GM19328 (cell line): ENCODE data around the gene SIDT2.
A peak's percentile ranks its signal among the peaks of the same experiment; 100 is the strongest.
"Not testable (repeated sequence)": the region's sequence is repeated elsewhere in the genome, so short reads cannot be mapped to it uniquely, and the experiment has no call there.

ENCODE experiments used
- ATAC-seq: cut with Tn5 transposase; IDR thresholded peaks from one replicate; pipeline ENCODE4 v1.9.1; 2021; ENCODE audit warnings: mild to moderate bottlenecking, moderate library complexity; ENCODE audit not compliant: unreplicated experiment

SIDT2 gene

GRCh38 chr11:117178210-117179034, at the start of gene SIDT2:
TSS of gene SIDT2 (plus strand) at chr11:117178743. CDS start at chr11:117179264, 521 bp downstream.
- ATAC-seq = peak; percentile 96

DNA sequence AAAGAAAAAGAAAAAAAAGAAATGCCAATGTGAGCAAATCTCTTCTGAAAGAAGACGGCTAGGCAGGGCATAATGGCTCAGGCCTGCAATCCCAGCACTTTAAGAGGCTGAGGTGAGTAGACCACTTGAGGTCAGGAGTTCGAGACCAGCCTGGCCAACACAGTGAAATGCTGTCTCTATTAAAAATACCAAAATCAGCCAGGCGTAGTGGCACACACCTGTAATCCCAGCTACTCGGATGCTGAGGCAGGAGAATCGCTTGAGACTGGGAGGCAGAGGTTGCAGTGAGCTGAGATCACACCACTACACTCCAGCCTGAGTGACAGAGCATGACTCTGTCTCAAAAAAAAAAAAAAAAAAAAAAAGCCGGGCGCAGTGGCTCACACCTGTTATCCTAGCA, 48.1 kb upstream of the SIDT2 start:
- not testable (repeated sequence) for ATAC-seq

DNA sequence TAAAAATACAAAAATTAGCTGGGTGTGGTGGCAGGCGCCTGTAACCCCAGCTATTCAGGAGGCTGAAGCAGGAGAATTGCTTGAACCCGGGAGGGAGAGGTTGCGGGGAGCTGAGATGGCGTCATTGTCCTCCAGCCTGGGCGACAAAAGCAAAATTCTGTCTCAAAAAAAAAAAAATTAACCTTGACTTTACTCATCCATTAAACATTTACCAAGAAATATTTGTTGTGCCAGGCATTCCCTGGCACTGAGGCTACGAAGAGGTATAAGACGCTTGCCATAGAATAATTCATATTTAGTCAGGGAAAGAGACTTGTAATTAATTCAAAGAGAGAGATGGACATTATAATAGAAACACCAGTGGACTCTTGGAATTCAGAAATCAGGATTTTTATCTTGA, 47.7 kb upstream of the SIDT2 start:
- ATAC-seq = no peak

DNA sequence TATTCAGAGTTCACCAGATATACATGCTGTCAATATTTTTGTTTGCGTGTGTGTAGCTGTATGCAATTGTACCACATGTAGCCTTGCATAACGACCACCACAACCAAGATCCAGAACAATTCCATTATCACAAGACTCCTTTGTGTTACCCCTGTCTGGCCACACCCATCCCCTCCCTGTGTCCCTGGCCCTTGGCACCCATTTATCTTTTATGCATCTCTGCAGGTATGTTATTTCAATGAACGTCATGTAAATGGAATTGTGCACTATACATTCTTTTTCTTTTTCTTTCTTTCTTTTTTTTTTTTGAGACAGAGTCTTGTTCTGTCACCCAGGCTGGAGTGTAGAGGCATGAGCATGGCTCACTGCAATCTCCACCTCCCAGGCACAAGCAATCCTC, 44.1 kb upstream of the SIDT2 start:
- no peak for ATAC-seq

- not testable (repeated sequence) for ATAC-seq
Measured at GRCh38 chr11:117134979-117135378, 43.6 kb upstream of the SIDT2 start.

GRCh38 chr11:117137223-117138086, 41.1 kb upstream of the SIDT2 start:
- ATAC-seq = not testable (repeated sequence)

DNA sequence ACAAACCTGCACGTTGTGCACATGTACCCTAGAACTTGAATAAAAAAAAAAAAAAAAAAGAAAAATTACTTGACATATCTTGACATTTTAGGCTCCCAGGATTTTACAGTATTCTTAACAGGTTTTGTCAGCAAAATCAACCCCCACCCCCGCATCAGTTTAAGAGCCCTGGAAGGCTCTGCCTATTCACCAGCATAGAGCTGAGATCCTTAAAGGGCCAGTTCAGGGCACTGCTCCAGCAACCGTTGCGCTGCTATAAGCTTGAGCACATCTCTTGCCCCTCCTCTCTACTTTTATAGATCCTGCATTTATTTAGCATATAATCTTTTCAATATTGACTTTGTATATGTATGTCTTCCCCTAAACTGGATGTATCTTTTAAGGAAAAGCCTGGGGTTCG, 35.2 kb upstream of the SIDT2 start:
- ATAC-seq = no peak

- ATAC-seq = peak; percentile 93
Measured at GRCh38 chr11:117143871-117144476, 34.6 kb upstream of the SIDT2 start, which contains the start of gene PAFAH1B2. TSS of gene PAFAH1B2 (plus strand) at chr11:117144287. CDS start at chr11:117152448, 8,161 bp downstream.

DNA sequence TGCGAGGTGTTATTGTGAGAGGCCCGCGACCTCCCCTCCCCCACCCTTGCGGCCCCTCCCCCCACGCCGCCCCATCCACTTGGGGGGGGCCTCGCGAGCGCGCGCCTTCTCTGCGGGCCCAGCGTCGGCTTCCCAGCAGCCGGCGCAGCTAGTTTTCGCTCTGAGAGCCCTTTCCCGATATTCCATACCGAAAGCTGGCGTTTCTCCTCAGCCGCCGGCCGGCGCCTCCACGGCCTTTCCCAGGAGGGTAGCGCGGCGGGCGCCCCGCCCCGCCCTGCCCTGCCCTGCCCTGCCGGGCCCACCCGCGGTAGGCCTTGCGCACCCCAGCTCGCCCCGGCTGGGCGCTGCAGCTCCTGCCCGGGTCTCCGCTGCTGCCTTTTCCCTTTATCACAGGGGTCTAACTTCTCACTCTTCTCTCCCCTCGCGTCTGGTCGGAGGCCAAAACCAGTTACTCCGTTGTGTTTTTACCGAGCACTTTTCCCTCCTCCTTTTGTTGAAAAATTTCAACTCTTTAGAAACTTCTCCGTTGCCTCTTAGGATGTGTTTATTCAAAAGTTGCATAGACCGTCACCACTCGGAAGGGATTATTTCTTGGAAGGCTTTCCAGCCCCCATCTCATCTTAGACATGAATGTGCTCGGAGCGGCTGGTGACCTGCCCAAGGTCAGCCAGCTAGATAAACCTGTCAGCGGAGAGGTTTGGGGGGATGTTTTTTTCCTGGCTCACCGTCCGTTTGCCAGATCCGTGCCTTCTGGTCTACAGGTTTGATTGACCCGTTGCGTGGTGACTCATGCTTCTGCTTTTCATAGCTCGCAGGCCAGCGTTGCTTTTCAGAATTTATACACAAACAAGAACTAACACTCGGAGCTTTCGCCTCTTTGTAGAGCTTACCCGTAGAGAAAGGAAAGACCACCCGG, 33.8 kb upstream of the SIDT2 start:
- peak; percentile 40 for ATAC-seq

- no peak for ATAC-seq
Measured at GRCh38 chr11:117145393-117145761, 33.2 kb upstream of the SIDT2 start.

- ATAC-seq = no peak
Measured at GRCh38 chr11:117146521-117146920, 32.0 kb upstream of the SIDT2 start.

DNA sequence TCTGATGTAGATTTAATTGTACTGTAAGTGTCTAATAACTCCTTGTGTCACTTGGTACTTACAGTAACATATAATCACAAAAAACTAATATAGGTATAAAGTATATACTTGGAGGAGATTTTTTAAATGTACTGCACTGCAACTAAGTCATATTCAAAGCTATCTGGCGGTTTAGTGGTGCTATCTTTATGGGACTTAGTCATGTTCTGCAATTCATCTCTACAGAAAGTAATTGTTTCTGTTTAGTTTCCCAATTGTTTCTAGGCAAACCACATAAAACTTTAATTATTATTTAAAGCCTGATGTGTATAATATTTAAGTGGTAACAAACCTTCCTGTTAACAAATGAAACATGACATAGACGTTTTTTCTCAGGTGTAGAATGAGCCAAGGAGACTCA, 26.5 kb upstream of the SIDT2 start:
- no peak for ATAC-seq

- no peak for ATAC-seq
Measured at GRCh38 chr11:117154468-117154867, 24.1 kb upstream of the SIDT2 start.

DNA sequence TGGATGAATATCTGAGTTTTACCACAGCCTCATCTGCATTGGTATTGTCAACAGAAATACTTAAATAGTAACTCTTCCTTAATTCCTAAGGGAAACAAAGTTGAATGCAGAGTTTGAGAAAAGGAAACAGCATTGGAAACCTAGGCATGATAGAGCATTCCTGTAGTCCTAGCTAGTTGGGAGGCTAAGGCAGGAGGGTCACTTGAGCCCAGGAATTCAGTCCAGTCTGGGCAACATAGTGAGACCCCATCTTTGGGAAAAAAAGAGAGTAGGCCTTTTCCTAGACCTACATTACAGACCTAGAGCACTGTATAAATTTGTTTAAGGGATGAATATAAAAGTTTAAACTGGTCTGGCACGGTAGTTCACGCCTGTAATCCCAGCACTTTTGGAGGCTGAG, 21.0 kb upstream of the SIDT2 start:
- ATAC-seq = no peak

GRCh38 chr11:117159892-117160291, 18.7 kb upstream of the SIDT2 start:
- ATAC-seq = no peak

DNA sequence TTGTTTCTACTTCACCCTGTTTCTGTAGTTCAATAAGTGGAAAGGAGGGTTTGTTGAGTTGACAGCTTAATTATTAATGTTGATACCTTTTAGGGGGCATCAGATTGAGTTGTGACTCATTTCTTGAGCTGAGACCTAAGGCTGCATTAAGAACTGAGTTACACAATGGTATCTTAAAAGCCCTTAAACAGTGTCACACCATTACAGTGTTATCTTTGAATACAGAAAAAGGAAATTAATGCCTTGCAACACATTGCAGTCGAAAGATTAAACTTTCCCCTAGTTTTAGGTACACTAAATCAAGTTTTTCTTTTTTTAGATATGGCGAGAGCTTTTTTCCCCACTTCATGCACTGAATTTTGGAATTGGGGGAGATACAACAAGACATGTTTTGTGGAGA, 17.7 kb upstream of the SIDT2 start:
- no peak for ATAC-seq

GRCh38 chr11:117166491-117166890, 12.1 kb upstream of the SIDT2 start:
- ATAC-seq = no peak

DNA sequence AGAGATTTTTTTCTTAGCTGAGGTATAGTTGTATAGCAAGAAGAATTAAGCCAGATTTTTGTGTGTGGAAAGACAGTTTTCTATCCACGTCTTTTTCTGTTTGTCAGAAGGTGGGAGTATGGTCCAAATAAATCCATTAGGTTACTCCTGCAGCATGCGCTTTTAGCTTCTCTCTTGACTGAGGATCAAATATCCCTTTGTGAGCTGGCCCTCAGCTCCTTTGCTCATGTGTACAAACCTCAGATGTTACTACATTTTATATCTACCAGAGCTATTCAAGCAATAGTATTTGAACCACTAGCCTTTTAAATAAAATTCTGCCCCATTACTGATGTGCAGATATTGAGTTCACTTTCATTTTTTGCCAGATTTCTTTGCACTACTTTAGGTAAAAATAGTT, 8.8 kb upstream of the SIDT2 start:
- no peak for ATAC-seq

- ATAC-seq = no peak
Measured at GRCh38 chr11:117170210-117170609, 8.3 kb upstream of the SIDT2 start.

DNA sequence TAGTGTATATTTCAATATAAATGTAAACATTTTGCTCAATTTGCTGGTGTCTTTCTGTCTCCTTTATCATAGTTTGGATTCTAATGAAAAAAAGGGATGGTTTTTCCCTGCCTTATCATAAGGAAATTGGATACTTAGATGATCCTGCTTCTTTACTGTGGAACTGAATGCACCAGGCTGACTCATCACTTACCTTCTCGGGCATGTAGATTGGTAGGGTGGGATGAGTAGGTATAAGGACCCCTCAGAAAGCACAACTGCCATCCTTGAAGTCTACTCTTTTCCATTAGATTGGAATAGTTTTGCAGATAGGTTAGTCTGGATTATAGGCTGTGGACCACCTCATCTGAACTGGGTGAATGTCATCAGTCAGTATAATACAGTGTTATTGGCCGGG, 7.5 kb upstream of the SIDT2 start:
- ATAC-seq = no peak
